Activated naive CD8-positive, alpha-beta T cell (primary cell): ENCODE results near the gene MMS19.
A peak's percentile ranks its signal among the peaks of the same experiment; 100 is the strongest.
"Not testable (repeated sequence)": the region's sequence is repeated elsewhere in the genome, so short reads cannot be mapped to it uniquely, and the experiment has no call there.

Experiments
- H3K27ac Mint-ChIP-seq: one replicate; pipeline ENCODE4 v1.8.0; 2021; ENCODE audit warnings: mixed read lengths
- H3K27me3 Mint-ChIP-seq: one replicate; pipeline ENCODE4 v1.8.0; 2021; ENCODE audit warnings: mixed read lengths
- H3K36me3 Mint-ChIP-seq: one replicate; pipeline ENCODE4 v1.8.0; 2021; ENCODE audit warnings: mixed read lengths
- H3K4me1 Mint-ChIP-seq: one replicate; pipeline ENCODE4 v1.8.0; 2021; ENCODE audit warnings: low read depth, mixed read lengths
- H3K4me3 Mint-ChIP-seq: one replicate; pipeline ENCODE4 v1.8.0; 2021; ENCODE audit warnings: mild to moderate bottlenecking, mixed read lengths
- H3K9me3 Mint-ChIP-seq: one replicate; pipeline ENCODE4 v1.8.0; 2021; ENCODE audit warnings: low read depth, mixed read lengths

The MMS19 gene

DNA sequence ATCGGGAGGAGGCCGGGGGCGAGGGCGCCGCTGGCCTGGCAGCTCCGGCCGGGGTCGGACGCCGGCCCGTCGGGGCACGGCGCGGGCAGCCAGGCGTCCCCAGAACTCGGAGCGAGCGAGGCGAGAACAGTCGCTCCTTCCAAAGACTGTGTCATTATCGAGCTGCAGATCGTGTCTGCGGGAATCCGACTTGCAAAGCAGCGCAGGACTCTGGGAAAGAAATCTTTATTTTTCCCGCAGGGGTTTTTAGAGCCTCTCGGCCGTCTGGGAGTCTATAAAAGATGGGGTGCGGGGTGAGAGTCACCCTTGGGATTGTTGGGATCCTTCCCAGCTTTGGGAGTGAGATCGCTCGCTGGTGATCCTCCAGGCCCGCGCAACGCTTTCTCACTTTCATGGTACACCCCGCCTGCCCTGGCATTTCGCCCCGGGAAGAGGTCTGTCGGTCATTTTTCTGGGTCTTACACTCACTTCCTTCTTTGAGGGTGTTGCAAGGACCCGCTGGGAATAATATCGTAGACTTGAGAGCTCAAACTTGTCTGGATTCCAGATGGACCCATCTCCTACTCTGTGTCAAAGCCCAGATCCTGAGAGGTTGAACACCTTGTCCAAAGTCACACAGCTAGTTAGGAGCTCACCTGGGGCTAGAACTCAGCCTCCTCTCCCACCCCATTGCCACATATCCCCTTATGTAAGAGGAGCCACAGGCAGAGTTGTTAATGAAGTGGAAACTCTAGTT, 1.5 kb upstream of the MMS19 start:
- no peak overlapping the region for H3K27ac Mint-ChIP-seq
- H3K36me3 Mint-ChIP-seq, result no peaks in the 10 kb centered on the region

DNA sequence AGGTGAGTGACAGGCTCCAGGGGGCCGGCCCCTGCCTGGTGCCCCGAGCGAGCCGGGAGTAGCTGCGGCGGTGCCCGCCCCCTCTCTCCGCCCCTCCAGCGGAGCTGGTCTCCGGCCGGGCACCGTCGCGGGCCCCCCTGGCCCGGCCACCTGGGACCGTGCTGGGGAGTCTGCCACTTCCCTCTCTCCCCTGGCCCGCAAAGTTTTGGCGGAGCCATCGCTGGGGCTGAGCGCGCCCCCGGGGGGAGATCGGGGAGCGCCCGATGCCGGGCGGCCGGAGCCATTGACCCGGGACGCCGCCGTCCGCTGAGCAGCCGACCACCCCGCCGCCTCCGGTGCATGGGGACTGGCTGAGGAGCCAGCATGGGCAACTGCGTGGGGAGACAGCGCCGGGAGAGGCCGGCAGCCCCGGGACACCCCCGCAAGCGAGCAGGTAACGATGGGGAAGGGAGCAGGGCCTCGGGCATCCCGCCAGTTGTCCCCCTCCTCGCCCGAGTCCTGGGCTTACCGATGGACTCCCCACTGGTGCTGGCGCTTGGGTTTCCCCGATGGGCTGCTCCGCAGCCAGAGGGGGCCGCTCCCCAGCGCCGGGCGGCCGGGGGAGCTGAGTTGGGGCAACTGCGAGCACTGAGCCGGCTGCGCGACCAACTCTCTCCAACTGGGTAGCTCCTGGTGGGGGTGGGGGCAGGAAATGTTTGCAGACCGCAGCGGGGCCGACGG, 779 bp upstream of the MMS19 start, which contains the start of gene UBTD1:
Gene UBTD1 (plus strand): TSS at position 84 of the 720 bp plus-strand sequence. CDS start 280 bp downstream, at position 364.
- Mint-ChIP-seq H3K36me3 (no peaks in the 10 kb centered on the region), H3K9me3 (no peaks in the 10 kb centered on the region), H3K27me3 (peaks cover 13% of the 10 kb centered on the region), H3K4me1 (peaks cover 50% of the 10 kb centered on the region), H3K4me3 (peak within 1 kb of the TSS; percentile 94), H3K27ac (peak within 1 kb of the TSS; percentile 98)

More for the DNA sequence above, 1.5 kb upstream of the MMS19 start:
- H3K4me3 Mint-ChIP-seq, result peak overlapping the region; percentile 66
- H3K9me3 Mint-ChIP-seq, result no peaks in the 10 kb centered on the region
- H3K4me1 Mint-ChIP-seq, result peaks cover 42% of the 10 kb centered on the region
- peaks cover 13% of the 10 kb centered on the region for H3K27me3 Mint-ChIP-seq

DNA sequence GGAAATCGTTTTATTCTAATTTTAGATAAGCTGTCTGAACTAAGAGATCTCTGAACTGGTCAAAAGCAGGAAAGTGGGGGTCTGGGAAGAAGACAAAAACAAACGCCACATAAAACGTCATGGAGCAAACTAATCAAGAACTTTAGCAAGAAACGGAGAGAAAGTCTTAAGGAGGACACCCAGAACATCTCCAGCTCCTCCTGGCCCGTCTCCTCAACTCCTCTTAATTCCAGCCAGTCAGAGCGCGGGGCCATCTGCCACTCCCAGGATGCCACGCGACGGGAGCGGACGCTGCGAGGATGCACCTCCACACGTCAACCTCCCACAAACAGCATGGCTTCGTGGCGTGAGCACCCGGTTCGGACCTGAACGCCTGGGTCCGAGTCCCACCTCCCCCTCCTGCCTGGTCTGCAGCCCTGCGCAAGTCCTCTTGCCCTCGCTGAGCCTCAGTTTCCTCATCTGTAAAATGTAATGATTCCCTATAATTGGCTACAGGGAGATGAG, 598 bp downstream of the MMS19 start:
- Mint-ChIP-seq H3K36me3 (no peaks in the 10 kb centered on the region), H3K4me1 (peaks cover 57% of the 10 kb centered on the region), H3K9me3 (no peaks in the 10 kb centered on the region), H3K27ac (peak overlapping the region; percentile 98), H3K4me3 (peak overlapping the region; percentile 94), H3K27me3 (peaks cover 13% of the 10 kb centered on the region)

DNA sequence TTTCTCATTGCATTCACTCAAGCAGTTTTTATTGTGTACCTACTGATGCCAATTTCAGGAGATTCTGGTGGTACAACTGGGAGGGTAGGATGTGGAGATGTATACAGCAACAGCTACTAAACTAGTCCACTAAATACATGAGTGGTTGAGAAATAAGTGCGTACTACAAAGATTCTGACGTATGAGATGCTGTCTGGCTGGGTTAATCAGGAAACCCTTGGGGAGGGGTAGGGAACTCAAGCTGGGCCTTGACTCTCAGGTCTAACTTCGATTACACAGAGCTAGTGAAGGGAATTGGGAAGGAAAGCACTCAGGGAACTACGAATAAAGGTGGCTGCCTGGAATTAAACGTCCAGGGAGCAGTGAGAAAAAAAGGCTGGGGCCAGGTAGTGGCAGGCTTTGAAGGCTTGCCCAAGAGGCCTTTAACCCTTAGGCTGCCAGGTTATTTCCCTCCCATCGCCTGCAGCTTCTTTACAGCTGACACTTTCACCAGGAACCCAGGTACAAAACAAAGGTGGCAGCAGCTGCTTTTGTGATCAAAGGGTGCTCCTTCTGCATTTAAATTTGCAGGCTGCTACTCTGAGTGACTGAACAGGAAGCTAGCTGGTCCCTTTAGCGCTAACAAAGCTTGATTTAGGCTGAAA, 3.2 kb downstream of the MMS19 start:
- Mint-ChIP-seq H3K4me1 (peaks cover 57% of the 10 kb centered on the region), H3K36me3 (no peaks in the 10 kb centered on the region), H3K4me3 (peak overlapping the region; percentile 56), H3K9me3 (no peaks in the 10 kb centered on the region), H3K27ac (peak overlapping the region; percentile 62), H3K27me3 (peaks cover under 1% of the 10 kb centered on the region)

DNA sequence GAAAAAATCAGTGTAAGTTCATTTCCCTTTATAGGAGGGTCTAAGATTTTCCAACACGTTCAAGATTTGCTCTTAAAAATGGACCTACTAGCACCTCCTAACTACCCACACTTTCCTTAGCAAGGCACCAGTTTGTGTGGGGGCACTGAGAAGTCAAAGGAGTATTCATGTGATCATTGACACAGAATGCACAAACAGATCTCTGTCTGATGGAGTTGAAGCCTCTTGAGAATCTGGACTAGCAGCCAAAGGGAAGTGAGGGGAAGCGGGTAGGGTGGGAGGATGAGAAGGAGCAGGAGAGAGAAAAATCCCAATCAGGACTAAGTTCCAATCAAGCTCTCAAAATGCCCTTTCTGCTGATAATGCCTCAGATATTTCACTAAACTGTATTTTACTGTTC, 4.1 kb downstream of the MMS19 start:
- no peak overlapping the region for H3K27ac Mint-ChIP-seq
- H3K4me1 Mint-ChIP-seq, result peaks cover 59% of the 10 kb centered on the region
- no peaks in the 10 kb centered on the region for H3K27me3 Mint-ChIP-seq
- peak overlapping the region; percentile 38 for H3K4me3 Mint-ChIP-seq
- H3K36me3 Mint-ChIP-seq, result no peaks in the 10 kb centered on the region
- H3K9me3 Mint-ChIP-seq, result no peaks in the 10 kb centered on the region

DNA sequence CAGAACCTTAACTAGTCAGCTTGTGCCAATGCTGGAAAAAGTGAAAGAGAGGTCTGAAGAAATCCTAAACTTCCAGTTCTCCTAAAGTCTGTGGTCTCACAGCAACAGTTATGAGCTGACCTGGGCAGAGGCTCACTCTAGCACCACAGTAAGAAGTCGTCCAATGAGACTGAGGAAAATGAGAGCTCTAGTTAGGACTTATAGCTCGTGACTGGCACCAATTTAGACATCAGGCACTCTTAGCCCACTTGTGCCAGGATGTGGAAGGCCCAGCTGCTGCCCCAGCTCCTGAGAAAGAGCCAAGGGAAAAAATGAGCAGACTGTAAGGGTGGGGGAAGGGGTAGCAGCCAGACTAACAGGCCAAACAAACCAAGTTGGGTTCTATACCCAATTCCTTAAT, 7.6 kb downstream of the MMS19 start:
- peaks cover 57% of the 10 kb centered on the region for H3K4me1 Mint-ChIP-seq
- H3K4me3 Mint-ChIP-seq, result no peak overlapping the region
- H3K9me3 Mint-ChIP-seq, result no peaks in the 10 kb centered on the region
- no peaks in the 10 kb centered on the region for H3K36me3 Mint-ChIP-seq
- no peaks in the 10 kb centered on the region for H3K27me3 Mint-ChIP-seq
- H3K27ac Mint-ChIP-seq, result peak overlapping the region; percentile 17

DNA sequence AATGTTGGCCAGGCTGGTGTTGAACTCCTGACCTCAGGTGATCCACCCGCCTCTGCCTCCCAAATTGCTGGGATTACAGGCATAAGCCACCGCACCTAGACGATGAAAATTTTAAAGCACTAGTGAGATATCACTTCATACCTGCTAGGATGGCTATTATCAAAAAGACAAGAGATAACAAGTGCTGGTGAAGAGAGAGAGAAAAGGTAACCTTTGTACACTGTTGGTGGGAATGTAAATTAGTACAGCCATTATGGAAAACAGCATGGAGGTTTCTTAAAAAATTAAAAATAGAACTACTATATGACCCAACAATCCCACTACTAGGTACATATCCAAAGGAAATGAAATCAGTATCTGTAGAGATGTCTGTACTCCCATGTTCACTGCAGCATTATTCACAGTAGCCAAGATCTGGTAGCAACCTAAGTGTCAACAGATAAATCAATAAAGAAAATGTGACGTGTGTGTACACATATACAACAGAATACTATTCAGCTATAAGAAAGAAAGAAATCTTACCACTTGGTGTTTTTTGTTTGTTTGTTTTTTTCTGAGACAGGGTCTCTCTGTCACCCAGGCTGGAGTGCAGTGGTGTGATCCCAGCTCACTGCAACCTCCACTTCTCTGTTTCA, 12.5 kb downstream of the MMS19 start:
- H3K27me3 Mint-ChIP-seq, result no peaks in the 10 kb centered on the region

DNA sequence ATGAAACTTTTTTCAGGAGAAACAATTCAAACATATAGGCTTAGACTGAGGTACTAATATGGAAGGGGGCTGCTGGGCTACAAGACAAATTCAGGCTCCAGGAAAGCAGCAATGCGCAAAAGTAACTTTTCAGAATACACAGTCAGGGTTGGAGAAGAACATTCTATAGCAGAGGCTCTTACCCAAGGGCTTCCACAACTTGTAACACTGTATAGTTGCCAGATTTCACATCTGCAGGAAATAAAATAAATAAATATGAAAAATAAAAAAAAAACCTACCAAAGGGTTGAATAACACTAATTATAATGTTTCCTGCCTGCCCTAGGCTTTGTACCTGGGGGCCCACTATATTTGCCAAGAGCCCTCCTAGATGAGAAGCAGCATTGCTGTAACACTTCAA, 14.3 kb downstream of the MMS19 start:
- Mint-ChIP-seq H3K36me3 (no peaks in the 10 kb centered on the region), H3K27me3 (no peaks in the 10 kb centered on the region), H3K4me1 (peaks cover 14% of the 10 kb centered on the region), H3K9me3 (no peaks in the 10 kb centered on the region), H3K4me3 (no peak overlapping the region), H3K27ac (no peak overlapping the region)

More for the DNA sequence above, 12.5 kb downstream of the MMS19 start:
- Mint-ChIP-seq H3K9me3 (no peaks in the 10 kb centered on the region), H3K36me3 (no peaks in the 10 kb centered on the region), H3K4me1 (peaks cover 31% of the 10 kb centered on the region), H3K4me3 (no peak overlapping the region), H3K27ac (no peak overlapping the region)

DNA sequence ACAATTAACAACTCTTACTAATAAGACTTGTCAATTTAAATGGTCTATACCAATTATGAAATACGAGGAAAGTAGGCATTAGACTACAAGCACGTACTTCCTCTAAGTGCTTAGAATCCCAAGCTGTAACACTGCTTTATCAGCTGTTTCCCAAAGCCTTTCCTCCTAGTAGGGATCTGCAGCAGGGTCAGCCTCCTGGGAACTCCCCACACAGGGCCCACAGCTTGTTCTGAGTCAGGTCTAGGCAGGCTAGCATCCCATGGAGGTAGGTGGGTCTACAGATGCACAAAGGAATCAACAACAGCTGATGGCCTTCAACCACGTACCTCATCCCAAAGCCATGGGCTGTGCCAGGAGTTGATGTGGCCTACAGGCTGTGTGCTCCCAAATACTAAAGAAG, 14.7 kb downstream of the MMS19 start:
- H3K27me3 Mint-ChIP-seq, result no peaks in the 10 kb centered on the region
- H3K4me1 Mint-ChIP-seq, result peaks cover 12% of the 10 kb centered on the region
- H3K36me3 Mint-ChIP-seq, result no peaks in the 10 kb centered on the region
- no peak overlapping the region for H3K27ac Mint-ChIP-seq
- H3K9me3 Mint-ChIP-seq, result no peaks in the 10 kb centered on the region
- no peak overlapping the region for H3K4me3 Mint-ChIP-seq

DNA sequence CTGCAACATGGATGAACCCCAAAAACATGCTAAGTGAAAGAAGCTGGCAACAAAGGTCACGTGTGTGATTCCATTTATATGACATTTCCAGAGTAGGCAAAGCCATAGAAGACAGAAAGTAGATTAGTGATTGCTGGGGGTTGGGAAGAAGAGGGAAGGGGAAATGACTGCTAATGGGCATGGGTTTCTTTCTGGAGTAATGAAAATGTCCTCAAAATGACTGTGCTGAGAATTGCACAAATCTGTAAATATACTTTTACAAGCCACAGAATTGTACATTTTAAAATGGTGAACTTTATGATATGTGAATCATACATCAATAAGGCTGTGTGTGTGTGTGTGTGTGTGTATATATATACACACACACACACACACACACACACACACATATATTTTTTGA, 15.8 kb downstream of the MMS19 start:
- Mint-ChIP-seq H3K27ac (peak overlapping the region; percentile 75), H3K9me3 (no peaks in the 10 kb centered on the region), H3K27me3 (no peaks in the 10 kb centered on the region), H3K36me3 (peaks cover 2% of the 10 kb centered on the region), H3K4me1 (peaks cover 9% of the 10 kb centered on the region), H3K4me3 (no peak overlapping the region)

DNA sequence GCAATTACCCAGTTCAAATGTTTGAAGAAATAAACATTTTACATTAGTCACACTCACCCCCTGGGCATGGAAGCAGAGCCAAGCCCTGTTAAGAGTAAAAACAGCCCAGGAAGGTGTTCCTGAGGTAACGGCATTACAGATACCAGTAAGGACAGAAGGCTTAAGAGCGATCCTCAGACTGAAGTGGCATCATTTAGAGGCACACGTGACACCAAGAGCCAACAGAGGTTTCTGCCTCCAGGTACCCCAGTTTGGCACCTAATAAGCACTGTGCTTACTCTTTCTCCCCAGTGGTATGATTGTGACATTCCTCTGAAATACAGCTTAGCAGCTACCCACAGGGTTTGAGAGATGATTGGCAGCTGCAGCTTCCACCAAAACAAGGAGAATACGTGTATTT, 17.2 kb downstream of the MMS19 start:
- Mint-ChIP-seq H3K4me3 (no peak overlapping the region), H3K27ac (no peak overlapping the region), H3K36me3 (peaks cover 4% of the 10 kb centered on the region), H3K4me1 (peaks cover 10% of the 10 kb centered on the region), H3K9me3 (no peaks in the 10 kb centered on the region), H3K27me3 (no peaks in the 10 kb centered on the region)

DNA sequence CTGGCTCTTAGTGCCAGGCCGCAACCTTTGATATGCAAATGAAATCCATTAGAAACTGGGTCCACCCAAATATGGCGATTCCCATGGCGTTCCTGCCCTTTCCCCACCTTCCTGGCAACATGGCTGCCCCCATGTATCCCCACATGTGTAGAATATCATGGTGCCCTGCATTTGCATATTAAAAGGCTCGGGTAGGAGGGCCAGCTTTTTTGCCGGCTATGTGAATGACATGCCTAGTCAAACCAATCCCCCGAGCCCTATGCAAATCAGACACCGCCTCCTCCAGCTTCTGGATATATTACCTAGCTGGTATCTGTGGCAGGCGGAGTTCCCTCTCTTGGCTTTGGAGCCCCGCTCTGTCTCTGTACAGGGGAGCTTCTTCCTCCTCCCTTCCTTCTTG, 18.3 kb downstream of the MMS19 start:
- Mint-ChIP-seq H3K27ac (no peak overlapping the region), H3K27me3 (no peaks in the 10 kb centered on the region), H3K4me3 (no peak overlapping the region), H3K4me1 (peaks cover 6% of the 10 kb centered on the region), H3K9me3 (no peaks in the 10 kb centered on the region), H3K36me3 (peaks cover 12% of the 10 kb centered on the region)

DNA sequence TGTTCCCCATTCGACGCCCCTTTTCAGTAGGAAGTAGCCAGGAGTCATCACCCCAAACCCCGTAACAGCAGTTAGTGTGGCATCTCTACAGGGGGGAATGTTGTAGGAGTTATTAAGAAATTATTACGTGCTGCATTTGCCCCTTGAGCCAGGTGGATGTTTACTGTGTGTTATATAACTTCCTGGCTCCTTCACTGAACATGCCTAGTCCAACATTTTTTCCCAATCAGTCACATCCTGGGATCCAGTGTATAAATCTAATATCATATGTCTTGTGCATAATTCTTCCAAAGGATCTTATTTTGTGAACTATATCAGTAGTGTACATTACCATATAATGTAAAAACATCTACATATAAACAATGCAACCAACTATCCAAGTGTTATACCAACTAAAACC, 18.8 kb downstream of the MMS19 start:
- not testable (repeated sequence) for H3K9me3 Mint-ChIP-seq, H3K27me3 Mint-ChIP-seq, H3K4me1 Mint-ChIP-seq, H3K27ac Mint-ChIP-seq, H3K4me3 Mint-ChIP-seq
- peaks cover 14% of the 10 kb centered on the region for H3K36me3 Mint-ChIP-seq

DNA sequence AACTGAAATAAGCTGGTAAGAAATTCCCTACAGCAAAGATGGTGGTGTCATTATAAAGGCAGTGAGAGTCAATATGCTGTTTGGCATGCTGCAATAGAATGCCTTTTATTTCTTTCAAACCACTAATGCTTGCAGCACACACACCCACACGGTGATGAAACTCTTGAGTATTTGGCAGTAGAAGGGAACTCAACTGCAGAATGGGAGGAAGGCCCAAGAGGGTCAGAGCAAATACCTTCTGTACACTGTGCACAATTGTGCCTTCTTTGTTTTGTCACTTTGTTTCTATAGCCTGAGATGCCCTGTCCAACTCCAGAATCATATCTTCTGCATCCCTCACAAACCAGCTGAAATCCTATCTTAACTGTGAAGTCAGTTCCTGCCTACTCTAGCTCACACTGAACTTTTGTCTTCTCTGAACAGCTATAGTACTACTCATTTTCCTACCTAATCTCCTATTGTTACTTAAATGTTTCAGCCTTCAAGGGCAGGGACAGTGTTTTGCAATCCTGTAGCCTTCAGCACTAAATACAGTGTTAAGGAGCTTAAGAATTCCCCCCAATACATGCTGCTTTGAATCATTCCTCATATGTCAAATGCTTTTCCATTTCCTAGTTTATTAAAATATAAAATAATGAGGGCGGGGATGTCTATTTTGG, 22.2 kb downstream of the MMS19 start:
- peaks cover 14% of the 10 kb centered on the region for H3K36me3 Mint-ChIP-seq
- no peak overlapping the region for H3K4me3 Mint-ChIP-seq
- no peaks in the 10 kb centered on the region for H3K9me3 Mint-ChIP-seq
- H3K4me1 Mint-ChIP-seq, result peaks cover 6% of the 10 kb centered on the region
- H3K27me3 Mint-ChIP-seq, result no peaks in the 10 kb centered on the region
- H3K27ac Mint-ChIP-seq, result peak overlapping the region; percentile 0
